Upper lobe of left lung (tissue), 4 donors: ENCODE results near the gene MYO5B.

Source experiments
- CTCF ChIP-seq, 6 experiments: fragments of 450-650 bp in 4 of 6; fragments of 200-600 bp in 2 of 6; sonication (generic) in 2 of 6; IDR thresholded peaks; one replicate each; pipeline ENCODE4 v1.5.1; 2016 to 2019; ENCODE audit warnings: antibody characterized with exemption in 6 of 6
- POLR2A ChIP-seq, 4 donors: fragments of 450-650 bp; IDR thresholded peaks; one replicate each; pipeline ENCODE4 v1.5.1; 2016 to 2017; ENCODE audit warnings: antibody characterized with exemption in 4 of 4, mild to moderate bottlenecking in 2 of 4
- POLR2AphosphoS5 ChIP-seq, 2 donors: sonication (generic); formaldehyde crosslinking; IDR thresholded peaks; one replicate each; pipeline ENCODE4 v1.5.1; 2017; ENCODE audit warnings: antibody characterized with exemption in 2 of 2

GRCh38 chr18:50072146-50072545 lies 122.8 kb downstream of the MYO5B start:
- no peak for TF ChIP-seq CTCF (IDR thresholded peaks at IDR 0.05)
- no peak for TF ChIP-seq POLR2A (IDR thresholded peaks at IDR 0.05)
- TF ChIP-seq POLR2AphosphoS5 (IDR thresholded peaks at IDR 0.05) = no peak
